Measurements from ENCODE around the gene TLCD3B.

TLCD3B gene

GRCh38 chr16:29988346-29989075, 42.6 kb downstream of the TLCD3B start:
- DNase-seq (ENCODE audit: low spot score): no peak

- DNase-seq (ENCODE audit: low spot score): no peak
Observed at GRCh38 chr16:29987371-29988085, 43.5 kb downstream of the TLCD3B start.

GRCh38 chr16:29986931-29987330, 44.1 kb downstream of the TLCD3B start:
- no peak for DNase-seq (ENCODE audit: low spot score)

- DNase-seq (ENCODE audit: low spot score): no peak
Observed at GRCh38 chr16:29986231-29986630, 44.8 kb downstream of the TLCD3B start.

- DNase-seq (ENCODE audit: low spot score): no peak
Observed at GRCh38 chr16:29985271-29985811, 45.7 kb downstream of the TLCD3B start.

- DNase-seq (ENCODE audit: low spot score): no peak
Observed at GRCh38 chr16:29984764-29985147, 46.3 kb downstream of the TLCD3B start.

GRCh38 chr16:29984137-29984763, 46.8 kb downstream of the TLCD3B start:
- no peak for DNase-seq (ENCODE audit: low spot score)

GRCh38 chr16:29983420-29984136, 47.5 kb downstream of the TLCD3B start:
- DNase-seq (ENCODE audit: low spot score): no peak

- no peak for DNase-seq (ENCODE audit: low spot score)
Observed at GRCh38 chr16:29982560-29983419, 48.3 kb downstream of the TLCD3B start.

- no peak for DNase-seq (ENCODE audit: low spot score)
Observed at GRCh38 chr16:29978564-29979270, 52.4 kb downstream of the TLCD3B start.

- DNase-seq (ENCODE audit: low spot score): no peak
Observed at GRCh38 chr16:29978081-29978480, 53.0 kb downstream of the TLCD3B start.

- DNase-seq (ENCODE audit: low spot score): no peak
Observed at GRCh38 chr16:29977063-29977825, 53.8 kb downstream of the TLCD3B start.

- no peak for DNase-seq (ENCODE audit: low spot score)
Observed at GRCh38 chr16:29975811-29976511, 55.1 kb downstream of the TLCD3B start.

- no peak for DNase-seq (ENCODE audit: low spot score)
Observed at GRCh38 chr16:29975134-29975538, 55.9 kb downstream of the TLCD3B start.

All from CD4-positive, alpha-beta T cell treated with Interleukin-6 at 100 ng/mL for 8 hours (primary cell).